ENCODE data around the gene CDH23. TPM values are rescaled to one million over a fixed set of nuclear protein-coding genes. Genes with fewer than 3 reads are reported as not detected.

CDH23 gene
- total and polyA plus RNA-seq, 2 of the 8 experiments (the other 6 are each of a cell fraction or from before 2014, with no cell fraction given): 1.9 to 4.9 TPM

DNA sequence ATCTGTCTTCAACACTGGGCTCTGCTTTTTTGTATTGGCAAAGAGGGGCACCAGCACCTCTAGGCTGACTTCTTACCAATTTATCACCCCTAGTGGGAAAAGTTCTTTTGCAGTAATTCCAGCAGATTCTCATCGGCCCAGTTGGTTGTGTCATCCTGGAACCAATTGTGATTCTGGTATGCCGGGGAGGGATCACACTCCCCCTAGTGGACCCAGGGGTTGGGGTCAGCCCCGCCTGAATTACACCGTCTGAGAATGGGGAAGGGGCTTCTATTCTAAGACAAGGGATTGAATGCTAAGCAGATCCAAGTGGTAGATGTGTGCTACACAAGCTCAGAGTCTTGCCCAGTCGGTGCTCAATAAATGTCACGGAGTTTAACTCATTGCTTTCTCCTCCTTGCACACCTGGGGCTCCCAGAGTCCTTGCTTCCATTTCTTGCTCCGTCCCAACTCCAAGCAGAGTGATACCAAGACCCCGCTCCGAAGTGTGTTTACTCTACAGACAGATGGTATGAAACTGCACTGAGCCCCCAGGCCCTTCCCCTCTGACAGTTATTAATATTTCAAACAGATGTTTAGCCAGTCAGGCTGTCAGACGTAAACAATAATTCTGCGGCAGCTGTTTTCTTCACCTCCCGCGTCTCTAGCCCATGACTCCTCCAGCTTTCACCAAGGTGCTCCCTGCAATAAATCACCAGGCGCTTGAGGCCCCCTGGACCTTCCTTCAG, 251.0 kb downstream of the CDH23 start (continued):
- TF ChIP-seq, protein P1, sequence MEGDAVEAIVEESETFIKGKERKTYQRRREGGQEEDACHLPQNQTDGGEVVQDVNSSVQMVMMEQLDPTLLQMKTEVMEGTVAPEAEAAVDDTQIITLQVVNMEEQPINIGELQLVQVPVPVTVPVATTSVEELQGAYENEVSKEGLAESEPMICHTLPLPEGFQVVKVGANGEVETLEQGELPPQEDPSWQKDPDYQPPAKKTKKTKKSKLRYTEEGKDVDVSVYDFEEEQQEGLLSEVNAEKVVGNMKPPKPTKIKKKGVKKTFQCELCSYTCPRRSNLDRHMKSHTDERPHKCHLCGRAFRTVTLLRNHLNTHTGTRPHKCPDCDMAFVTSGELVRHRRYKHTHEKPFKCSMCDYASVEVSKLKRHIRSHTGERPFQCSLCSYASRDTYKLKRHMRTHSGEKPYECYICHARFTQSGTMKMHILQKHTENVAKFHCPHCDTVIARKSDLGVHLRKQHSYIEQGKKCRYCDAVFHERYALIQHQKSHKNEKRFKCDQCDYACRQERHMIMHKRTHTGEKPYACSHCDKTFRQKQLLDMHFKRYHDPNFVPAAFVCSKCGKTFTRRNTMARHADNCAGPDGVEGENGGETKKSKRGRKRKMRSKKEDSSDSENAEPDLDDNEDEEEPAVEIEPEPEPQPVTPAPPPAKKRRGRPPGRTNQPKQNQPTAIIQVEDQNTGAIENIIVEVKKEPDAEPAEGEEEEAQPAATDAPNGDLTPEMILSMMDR (IDR thresholded peaks at IDR 0.05; ENCODE audit: control extremely low read depth in 1 of 3, insufficient read depth in 1 of 3, low read depth in 1 of 3, low read length in 3 of 3): peak; percentile 73 to 84 (median 83)
- TF ChIP-seq SP4 (IDR thresholded peaks at IDR 0.05; ENCODE audit: low read length) (0 out of 2 replicates have a peak, but pooled peaks have one; percentile 33), SIX5 (IDR thresholded peaks at IDR 0.05; ENCODE audit: low read depth, low read length) (no peak), ASH2L (IDR thresholded peaks at IDR 0.05; ENCODE audit: low read length) (no peak)
